SIG-M5 treated with dmso at 0.1 percent for 504 hours (cell line): ENCODE data around the gene ST14.

Source experiments
- DNase-seq: peaks from one replicate; lab custom pipeline; 2025; ENCODE audit not compliant: unreplicated experiment; lab: John Stamatoyannopoulos, UW

Gene ST14

DNA sequence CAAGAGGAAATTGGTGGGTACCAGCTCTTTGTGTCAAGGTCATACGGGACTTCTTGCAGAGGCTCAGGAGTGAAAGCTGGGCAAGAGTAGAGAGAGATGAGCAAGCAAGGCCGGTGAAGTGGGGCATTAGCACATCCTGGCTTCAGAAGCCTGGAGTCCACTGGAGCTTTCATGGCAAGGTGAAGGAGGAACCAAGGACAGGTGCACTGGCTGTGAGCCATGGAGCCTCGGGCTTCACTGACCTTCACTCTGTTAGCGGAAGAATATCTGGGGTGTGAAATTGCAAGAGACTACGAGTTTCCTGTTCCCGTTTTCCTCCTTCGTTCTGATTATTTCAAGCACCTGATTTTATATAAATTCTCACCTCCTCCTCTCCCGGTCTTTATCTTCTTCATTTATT, 25.9 kb upstream of the ST14 start:
- no peak for DNase-seq

DNA sequence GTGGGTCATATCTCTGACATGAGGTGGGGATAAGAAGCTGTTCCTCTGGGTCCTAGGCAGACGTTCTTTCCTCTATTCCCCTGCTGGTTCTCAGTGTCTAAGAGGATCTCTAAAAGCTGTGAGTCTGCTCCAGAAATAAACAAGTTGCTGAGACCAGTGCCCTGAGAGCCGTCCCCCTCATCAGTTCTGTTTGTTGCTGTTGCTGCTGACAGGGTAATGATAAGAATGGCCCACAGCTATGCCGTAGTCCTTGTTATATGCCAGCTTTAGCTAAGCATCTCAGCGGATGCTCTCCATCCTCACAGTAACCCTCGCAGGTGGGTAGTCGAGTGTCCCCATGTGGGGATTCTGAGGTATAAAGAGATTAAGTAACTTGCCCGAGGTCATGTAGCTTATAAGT, 23.5 kb upstream of the ST14 start:
- no peak for DNase-seq

DNA sequence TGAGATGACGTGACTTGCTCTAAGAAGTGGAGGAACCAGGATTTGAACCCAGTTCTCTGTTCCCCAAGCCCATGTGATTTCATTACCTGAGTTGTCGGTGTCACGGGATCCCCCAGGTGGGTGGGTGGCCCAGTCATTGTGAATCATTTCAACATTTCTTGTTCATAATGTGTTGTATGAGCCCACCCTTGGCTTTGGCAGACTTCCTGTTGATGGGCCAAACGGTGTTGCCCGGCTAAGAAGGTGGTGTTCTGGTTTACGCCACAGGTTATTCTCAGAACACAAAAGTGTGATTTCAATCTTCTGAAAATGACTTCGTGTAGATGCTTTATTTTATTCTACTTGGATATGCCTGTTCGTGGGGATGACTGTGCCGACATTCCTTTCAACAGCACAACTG, 21.6 kb upstream of the ST14 start:
- no peak for DNase-seq

DNA sequence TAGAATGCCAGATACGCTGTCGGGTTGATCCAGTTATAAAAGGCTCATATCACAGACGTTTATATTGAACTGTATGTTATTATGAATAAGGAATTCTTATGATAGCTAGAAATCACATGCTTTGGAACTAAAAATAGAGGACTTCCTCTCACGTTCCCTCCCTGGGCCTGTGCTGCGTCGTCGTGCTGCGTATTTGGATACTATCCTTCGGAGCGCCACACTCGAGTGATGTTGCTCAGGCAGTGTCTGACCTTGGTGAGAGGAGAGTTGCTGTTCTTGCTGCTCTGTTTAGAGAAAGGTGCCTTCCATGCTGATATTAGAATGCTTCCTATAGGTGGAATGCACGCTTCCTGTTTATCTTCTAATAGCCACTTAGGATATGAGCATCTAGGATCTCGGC, 20.2 kb upstream of the ST14 start:
- no peak for DNase-seq

DNA sequence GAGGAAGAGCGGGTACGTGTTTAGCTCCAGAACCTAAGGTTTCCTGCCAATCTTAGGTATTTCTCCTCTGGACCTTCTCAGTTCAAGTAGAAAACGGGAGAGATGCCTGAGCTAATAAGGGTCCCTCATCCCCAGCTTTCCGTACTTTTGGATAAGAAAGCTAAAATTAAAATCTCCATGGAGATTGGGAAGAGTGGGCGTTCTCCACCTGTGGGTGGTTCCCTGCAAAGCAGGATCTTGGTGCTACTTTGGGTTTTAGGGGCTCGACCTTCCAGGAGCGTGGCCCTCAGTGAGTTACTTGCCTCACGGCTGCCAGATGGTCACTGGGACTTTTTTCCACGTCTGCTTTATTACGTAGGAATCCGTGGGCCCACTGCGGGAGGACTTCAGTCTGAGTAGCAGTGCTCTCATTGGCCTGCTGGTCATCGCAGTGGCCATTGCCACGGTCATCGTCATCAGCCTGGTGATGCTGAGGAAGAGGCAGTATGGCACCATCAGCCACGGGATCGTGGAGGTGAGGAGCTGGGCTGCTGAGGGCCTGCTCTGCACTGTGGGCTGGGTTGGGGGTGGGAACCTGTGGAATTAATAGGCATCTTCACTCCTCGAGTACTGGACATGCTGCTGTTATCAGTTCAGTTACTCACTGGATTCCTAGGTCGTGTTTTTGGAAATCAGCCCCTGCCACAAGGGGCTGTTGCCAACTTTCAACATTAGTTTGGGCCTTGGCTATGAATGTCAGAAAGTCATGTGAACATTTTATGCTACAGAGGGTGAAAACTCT, 17.8 kb upstream of the ST14 start:
- no peak for DNase-seq

DNA sequence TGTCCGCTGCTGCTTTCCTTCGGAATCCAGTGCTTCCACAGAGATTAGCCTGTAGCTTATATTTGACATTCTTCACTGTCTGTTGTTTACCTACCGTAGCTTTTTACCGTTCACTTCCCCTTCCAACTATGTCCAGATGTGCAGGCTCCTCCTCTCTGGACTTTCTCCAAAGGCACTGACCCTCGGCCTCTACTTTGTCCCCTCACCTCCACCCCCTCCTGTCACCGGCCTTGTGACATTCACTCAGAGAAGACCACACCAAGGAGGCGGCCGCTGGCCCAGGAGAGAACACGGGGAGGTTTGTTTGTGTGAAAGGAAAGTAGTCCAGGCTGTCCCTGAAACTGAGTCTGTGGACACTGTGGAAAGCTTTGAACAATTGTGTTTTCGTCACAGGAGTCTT, 15.4 kb upstream of the ST14 start:
- no peak for DNase-seq

DNA sequence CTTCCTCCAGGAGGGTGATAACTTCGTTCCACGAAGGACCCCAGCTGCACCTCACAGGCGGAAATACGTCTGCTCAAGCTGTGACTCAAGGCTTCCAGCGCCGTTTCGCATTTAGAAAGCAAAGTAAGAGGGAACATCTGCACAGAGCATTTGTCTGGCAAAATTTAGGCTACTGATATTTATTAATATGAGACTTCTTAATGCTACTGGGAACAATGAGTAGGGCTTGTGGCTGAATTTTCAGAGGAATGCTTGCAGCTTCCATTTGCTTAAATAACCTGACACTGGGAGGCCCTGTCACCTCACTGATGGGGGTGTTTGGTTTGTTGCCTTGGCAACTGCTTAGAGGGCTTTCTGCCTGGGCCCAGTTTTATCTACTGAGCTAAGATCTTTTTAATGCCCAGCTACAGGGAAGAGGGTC, 14.7 kb upstream of the ST14 start:
- no peak for DNase-seq

DNA sequence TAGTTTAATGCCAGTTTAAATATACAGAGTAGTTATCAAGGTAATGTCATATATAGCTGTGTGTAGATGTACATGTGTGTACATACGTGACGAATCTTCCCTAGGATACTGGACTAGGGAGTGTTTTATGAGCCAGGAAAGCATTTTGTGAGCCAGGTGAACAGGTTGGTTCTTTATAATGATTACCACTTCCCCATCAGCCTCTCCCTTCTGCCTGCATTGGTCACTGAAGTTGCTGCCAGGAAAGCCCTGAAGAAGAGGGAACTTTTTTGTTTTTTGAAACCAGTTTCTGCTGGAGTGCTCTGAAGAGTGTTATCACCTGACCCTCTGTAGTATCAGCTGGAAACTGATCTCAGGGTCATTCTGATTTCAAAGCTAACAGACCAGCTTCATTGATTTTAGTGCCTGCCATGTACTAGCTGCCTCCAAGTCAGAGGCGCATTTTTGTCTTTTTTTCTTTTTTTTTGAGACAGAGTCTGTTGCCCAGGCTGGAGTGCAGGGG, 14.2 kb upstream of the ST14 start:
- DNase-seq: no peak

DNA sequence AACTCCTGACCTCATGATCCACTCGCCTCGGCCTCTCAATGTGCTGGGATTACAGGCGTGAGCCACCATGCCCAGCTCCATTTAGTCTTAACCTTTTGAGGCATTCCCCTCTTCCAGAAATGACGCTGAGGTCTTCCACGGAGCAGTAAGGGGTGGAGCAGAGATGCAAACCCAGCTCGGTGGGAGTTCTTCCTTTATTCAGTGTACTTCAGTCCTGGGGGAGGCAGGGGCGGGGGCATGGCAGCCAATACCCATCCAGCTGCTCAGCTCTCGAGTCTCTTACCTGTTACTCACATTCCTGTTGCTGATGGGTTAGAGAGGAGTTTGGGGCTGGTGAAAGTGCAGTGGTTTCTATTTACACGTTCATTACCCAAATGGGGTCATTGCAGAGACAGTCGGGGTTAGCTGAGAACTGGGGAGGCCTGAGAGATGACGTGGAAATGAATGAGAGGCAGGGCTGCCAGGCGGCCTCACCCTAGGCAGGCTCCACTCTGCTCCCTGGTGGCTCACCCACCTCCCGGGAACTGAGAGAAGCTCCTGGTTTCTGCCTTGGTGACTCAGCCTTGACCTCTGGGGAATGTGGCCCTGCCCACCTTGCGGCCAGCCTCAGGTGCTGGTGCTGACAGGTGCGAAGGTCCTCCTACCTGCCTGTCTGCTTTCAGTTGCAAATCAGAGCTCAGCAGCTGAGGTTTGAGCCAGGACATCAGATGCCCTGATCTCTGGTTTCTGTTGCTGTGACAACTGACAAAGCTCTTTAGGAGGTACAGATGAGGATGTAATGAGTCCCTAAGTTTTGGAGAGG, 13.4 kb upstream of the ST14 start:
- DNase-seq: peak; percentile 58

DNA sequence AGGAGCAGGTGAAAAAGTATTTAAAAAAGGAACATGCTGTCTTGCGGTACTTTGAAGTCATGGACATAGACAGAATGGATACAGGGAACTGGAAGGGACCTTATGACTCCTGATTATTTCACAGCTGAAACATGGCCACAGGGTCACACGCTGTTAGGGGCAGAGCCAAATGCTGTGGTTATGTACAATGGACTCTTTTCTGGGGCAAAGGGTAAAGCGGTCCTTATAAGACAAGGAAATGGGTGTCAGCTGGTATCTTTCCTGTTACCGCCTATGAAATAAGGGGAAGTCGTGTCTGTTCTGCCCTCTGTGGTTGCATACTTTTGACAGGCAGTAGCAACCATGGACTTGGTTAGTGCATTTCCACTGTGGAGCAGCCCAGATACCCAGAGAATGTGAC, 12.8 kb upstream of the ST14 start:
- peak; percentile 92 for DNase-seq

DNA sequence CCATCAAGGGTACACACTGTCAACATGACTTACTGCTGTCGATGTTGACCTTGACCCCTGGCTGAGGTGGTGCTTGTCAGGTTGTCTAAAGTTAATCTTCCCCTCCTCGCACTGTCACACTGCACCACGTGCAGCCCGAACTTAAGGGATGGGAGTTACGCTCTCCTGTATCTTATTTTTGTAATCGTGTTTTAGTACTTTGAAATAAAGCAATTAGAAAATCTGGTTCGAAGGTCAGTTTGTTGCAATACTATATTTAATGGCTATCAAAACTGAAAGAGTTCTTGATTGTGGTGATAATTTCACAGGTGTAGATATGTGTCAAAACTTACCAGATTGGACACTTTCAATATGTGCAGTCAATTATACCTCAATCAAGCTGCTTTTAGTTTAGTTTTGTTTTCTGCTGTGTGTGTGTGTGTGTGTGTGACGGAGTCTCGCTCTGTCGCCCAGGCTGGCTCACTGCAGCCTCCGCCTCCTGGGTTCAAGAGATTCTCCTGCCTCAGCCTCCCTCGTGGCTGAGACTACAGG, 10.7 kb upstream of the ST14 start:
- no peak for DNase-seq

DNA sequence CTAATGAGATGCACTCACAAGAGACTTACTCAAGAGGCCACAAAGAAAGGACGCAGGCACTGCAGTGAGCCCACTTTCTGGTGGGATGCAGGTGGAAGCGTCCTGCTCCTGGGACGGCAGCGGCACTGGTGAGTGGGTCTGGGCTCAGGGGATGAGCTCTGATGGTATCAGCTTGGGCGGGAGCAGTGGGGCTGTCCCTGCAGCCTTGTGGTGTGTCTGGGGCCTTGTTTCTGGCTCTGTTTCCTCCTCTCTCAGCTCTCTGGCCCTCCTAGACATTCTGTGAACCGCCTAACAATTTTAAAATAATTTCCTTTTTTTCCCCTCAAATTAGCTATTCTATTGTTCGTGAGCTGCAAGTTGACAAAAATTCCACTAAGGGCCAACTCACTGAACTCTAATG, 8.8 kb upstream of the ST14 start:
- DNase-seq: no peak

DNA sequence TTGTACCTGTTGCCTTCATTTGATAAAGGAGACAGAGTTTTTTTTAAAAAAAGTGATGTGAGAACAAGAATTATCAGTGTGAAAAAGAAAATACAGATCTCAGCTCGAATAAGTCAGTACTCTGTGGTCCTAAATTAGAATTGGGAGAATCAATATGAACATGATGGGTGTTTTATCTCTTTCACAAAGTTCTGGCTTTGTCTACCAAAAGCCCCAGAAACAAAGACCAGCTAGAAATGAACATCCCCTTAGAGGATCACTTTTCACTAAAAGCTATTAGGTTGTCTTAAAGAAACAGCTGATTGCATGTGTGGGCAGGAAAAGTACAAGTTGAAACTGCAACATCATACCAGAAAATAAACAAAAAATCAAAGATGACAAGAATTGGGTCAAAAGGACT, 8.4 kb upstream of the ST14 start:
- DNase-seq: no peak

DNA sequence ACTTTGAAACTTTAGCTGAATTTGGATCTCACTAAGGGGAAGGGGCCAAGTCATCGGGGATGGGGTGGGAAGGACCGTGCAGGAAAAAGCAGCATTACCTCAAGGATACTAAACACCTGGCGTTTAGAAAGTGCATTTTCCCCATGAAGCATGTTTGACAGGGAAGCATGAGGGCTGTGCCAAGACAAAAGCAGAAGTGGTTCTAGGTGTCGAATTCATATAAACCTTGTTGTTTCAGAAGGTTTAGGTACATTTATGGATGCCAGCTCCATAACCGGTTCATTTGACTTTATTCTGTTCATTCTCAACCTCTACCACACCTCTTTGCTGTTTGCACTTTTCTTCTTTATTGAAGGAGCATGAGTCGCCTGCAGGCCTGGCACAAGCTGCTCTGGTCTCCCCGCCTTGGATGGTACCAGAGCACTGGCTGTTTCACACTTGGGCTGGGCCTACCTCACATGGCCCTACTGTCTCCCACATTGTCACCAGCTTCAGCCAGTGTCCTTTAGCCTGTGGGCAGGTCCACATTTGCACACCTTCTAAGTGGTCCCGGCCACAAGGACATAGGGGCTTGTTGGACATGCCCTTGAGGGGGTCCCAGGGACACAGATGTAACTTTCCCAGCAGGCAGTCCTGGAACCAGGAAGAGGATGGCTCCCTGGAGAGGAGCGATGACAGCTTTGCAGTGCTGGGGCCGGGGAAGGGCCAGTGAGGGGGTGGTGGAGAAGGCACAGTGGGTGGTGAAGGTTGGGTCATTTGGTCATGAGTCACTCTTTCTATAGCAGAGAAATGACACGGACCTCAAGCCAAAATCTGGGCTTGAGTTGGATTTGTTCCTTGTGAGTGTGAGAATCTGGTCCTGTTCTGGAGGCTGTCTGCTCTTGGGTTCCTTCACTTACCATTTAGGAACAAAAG, 3.2 kb upstream of the ST14 start:
- DNase-seq: no peak

DNA sequence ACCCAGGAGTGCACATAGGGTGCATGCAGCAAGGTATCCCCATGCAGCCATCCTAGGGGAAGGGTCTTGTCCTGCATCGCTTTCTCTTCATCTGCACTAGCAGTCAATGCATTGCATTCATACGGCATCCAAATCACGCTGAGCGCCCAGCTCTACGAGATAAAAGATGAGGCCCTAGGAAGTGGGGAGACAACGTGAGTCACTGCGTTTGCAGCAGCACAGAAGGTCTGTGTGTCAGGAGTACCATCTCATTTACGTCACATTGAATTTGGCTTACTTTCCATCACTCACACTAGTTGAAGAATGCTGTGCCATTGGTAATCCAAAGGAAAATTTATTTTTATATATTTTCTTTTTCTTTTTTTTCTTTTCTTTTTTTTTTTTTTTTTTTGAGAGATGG, 2.5 kb upstream of the ST14 start:
- no peak for DNase-seq

DNA sequence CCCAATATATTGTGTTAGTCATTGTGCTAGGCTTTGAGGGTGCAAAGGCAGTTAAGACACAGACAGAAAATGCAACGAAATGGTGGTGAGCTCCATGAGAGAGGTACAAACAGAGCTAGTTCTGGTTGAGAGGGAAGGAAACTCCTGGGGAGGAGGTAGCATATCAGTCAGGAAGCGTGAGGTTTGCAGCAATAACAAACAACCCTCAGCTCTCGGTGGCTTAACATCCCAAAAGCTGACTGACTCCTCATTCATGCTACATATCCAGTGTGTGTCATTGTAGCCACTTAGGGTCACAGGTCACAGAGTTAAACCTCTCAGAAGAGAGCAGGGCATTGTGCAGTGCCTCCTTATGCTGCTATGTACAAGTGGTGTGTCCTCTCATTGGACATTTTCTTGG, 1.7 kb upstream of the ST14 start:
- DNase-seq: no peak

DNA sequence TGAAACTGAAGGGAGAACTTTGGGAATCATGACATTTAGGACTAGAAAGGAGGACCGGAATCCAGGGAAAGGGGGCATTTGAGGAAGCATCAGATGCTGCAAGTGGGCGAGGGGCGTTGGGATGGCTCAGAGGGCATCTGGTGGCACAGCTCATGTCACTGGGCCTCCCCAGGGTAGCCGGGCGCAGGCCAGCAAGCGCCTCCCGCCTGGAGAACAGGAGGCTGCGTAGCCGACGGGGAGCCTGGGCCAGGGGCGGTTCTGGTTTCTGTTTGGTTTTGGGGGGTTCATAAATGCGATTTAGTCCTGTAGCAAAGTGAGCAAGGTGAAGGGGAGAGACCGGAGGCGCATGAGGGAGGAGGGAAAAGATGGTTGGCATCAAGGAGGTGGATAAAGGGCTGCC, 443 bp upstream of the ST14 start:
- DNase-seq: no peak

DNA sequence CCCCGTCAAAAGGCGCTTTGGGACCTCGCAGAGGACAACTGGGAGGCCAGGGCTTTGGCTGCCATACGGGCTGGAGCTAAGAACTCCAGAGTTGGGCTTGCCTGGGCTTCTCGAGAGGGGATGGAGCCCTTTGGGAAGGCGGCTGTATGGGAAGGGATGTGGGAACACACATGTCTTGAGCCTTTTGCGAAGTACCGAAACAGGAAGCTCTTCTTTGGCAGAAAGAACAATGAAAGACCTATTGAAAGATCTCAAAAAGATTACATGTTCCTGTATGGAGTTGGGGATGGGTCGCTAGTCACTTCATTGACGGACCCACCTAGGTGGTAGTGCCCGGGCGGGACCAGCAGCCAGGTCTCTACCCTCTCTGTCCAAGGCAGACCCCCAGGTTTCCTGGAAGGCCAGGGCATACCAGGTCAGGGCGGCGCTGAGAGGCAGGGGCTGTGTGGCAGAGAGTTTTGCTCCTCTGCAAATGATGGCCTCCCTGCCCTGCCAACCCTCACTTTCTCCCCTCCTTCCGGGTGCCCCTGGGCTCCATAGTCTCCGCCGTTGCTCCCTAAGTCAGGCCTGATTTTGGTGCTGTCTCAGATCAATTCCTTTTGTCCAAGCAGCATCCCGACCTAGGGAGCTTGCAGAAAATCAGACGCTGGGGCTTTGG, 1.0 kb downstream of the ST14 start:
- DNase-seq: peak; percentile 62

DNA sequence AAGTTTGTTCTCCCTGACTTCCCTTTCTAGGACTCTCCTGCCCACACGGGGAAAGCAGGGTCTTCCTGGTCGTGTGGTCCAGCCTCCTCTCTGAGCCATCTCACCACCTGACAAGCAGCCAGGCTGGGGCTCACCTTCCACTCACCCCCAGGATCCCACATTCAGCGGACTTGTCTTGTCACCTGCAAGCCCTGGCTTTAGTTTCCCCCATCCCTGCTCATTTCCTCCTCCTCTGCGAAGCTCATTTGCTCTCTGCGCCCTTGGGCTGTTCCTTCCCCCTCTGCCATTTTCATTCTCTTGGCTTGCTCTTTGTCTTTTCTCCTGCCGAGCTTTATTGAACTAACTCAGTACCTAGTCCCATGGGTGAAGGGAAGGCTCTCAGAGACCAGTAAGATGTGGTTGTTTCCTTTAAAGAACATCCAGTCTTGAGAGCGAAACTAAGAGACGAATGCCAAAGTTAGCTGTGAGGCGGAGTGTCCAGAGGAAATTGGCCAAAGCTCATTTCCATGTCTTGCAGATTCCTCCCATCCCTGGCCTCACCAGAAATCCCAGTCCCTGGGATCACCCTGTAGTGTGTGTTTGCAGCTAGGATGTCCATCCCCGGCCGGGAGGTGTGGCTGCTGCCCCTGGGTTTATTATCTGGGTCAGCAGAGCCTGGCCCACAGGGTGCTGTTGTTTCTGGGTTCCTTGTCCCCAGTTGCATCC, 2.0 kb downstream of the ST14 start:
- DNase-seq: no peak

DNA sequence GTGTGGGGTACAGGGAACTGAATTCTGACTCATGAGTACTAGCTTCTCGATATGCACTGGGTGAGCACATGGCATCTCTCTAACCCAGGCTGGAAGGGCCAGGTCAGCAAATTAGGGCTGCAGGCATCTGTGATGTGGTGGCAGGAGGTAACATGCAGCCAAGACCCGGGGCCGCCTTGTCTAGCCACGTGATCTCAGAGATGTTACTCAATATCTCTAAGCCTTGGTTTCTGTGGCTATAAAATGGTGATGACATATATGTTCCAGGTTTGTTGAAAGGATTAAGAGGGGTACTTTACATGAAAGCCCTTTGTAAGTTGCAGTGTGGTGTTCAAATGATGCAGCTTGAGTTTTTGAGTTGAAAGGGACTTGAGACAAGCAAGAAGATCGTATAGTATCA, 3.2 kb downstream of the ST14 start:
- DNase-seq: peak; percentile 86
